Natural killer cell treated with Interleukin-12 subunit alpha and Interleukin-12 subunit beta and Interleukin-15 and Interleukin-18, amount 100 ng/mL, for 72 hours (primary cell): ENCODE data around the gene KRTAP4-1. TPM values are rescaled to one million over a fixed set of nuclear protein-coding genes. Genes with fewer than 3 reads are reported as not detected.

ENCODE experiments used
- total RNA-seq, 2 donors: library from RNA; stranded (reverse); gene quantifications; one replicate each; pipeline ENCODE4 v1.2.3, GENCODE V29; 2022

Gene KRTAP4-1
- total RNA-seq, 2 donors from 2014 or later, result not detected

Other genes with a start within 250 kb of the KRTAP4-1 start
- not detected for gene KRT23, start 247.3 kb downstream of the KRTAP4-1 start, total RNA-seq
- gene KRT39, start 218.0 kb downstream of the KRTAP4-1 start, total RNA-seq, result not detected
- not detected for gene KRT40, start 200.6 kb downstream of the KRTAP4-1 start, total RNA-seq
- not detected for gene KRTAP3-3, start 190.7 kb downstream of the KRTAP4-1 start, total RNA-seq
- gene KRTAP3-2, start 185.0 kb downstream of the KRTAP4-1 start, total RNA-seq, result not detected
- not detected for gene KRTAP3-1, start 175.8 kb downstream of the KRTAP4-1 start, total RNA-seq
- not detected for gene KRTAP1-5, start 157.7 kb downstream of the KRTAP4-1 start, total RNA-seq
- gene KRTAP1-4, start 154.7 kb downstream of the KRTAP4-1 start, total RNA-seq, result not detected
- gene KRTAP1-3, start 150.0 kb downstream of the KRTAP4-1 start, total RNA-seq, result not detected
- gene KRTAP1-1, start 143.5 kb downstream of the KRTAP4-1 start, total RNA-seq, result not detected
- gene KRTAP2-1, start 137.6 kb downstream of the KRTAP4-1 start, total RNA-seq, result not detected
- not detected for gene KRTAP2-2, start 129.7 kb downstream of the KRTAP4-1 start, total RNA-seq
- gene KRTAP2-3, start 124.8 kb downstream of the KRTAP4-1 start, total RNA-seq, result not detected
- gene KRTAP2-4, start 119.0 kb downstream of the KRTAP4-1 start, total RNA-seq, result not detected
- gene KRTAP4-7, start 100.8 kb downstream of the KRTAP4-1 start, total RNA-seq, result not detected
- not detected for gene KRTAP4-8, start 86.8 kb downstream of the KRTAP4-1 start, total RNA-seq
- not detected for gene KRTAP4-16, start 82.7 kb downstream of the KRTAP4-1 start, total RNA-seq
- gene KRTAP4-9, start 79.5 kb downstream of the KRTAP4-1 start, total RNA-seq, result not detected
- not detected for gene KRTAP4-11, start 66.5 kb downstream of the KRTAP4-1 start, total RNA-seq
- not detected for gene KRTAP4-12, start 60.7 kb downstream of the KRTAP4-1 start, total RNA-seq
- gene KRTAP4-6, start 44.4 kb downstream of the KRTAP4-1 start, total RNA-seq, result not detected
- not detected for gene KRTAP4-5, start 35.1 kb downstream of the KRTAP4-1 start, total RNA-seq
- gene KRTAP4-4, start 24.2 kb downstream of the KRTAP4-1 start, total RNA-seq, result not detected
- not detected for gene KRTAP4-3, start 16.7 kb downstream of the KRTAP4-1 start, total RNA-seq
- not detected for gene KRTAP4-2, start 6.7 kb downstream of the KRTAP4-1 start, total RNA-seq
- not detected for gene KRTAP9-1, start 5.0 kb upstream of the KRTAP4-1 start, total RNA-seq
- not detected for gene KRTAP9-2, start 41.7 kb upstream of the KRTAP4-1 start, total RNA-seq
- not detected for gene KRTAP9-3, start 47.5 kb upstream of the KRTAP4-1 start, total RNA-seq
- gene KRTAP9-8, start 53.1 kb upstream of the KRTAP4-1 start, total RNA-seq, result not detected
- not detected for gene KRTAP9-4, start 64.8 kb upstream of the KRTAP4-1 start, total RNA-seq
- not detected for gene KRTAP9-9, start 70.5 kb upstream of the KRTAP4-1 start, total RNA-seq
- not detected for gene KRTAP9-6, start 80.5 kb upstream of the KRTAP4-1 start, total RNA-seq
- not detected for gene KRTAP9-7, start 90.8 kb upstream of the KRTAP4-1 start, total RNA-seq
- not detected for gene KRTAP29-1, start 117.9 kb upstream of the KRTAP4-1 start, total RNA-seq
- not detected for gene KRTAP16-1, start 124.4 kb upstream of the KRTAP4-1 start, total RNA-seq
- gene KRTAP17-1, start 130.8 kb upstream of the KRTAP4-1 start, total RNA-seq, result not detected
- not detected for gene KRT33A, start 165.9 kb upstream of the KRTAP4-1 start, total RNA-seq
- not detected for gene KRT33B, start 184.9 kb upstream of the KRTAP4-1 start, total RNA-seq
- not detected for gene KRT34, start 197.4 kb upstream of the KRTAP4-1 start, total RNA-seq
- gene KRT31, start 212.7 kb upstream of the KRTAP4-1 start, total RNA-seq, result not detected
- gene KRT37, start 239.7 kb upstream of the KRTAP4-1 start, total RNA-seq, result not detected